Pancreas (tissue), 10 donors: Measurements from ENCODE around the gene TCP11. TPM values are rescaled to one million over a fixed set of nuclear protein-coding genes. Genes with fewer than 3 reads are reported as not detected.
"Not testable (repeated sequence)": the region's sequence is repeated elsewhere in the genome, so short reads cannot be mapped to it uniquely, and the experiment has no call there.

Experiments
- ATAC-seq, 4 donors: fragments of 200-7000 bp; cut with Tn5 transposase; one replicate each; pipeline versions ENCODE4 v1.8.0 to v1.9.1; 2020; ENCODE audit warnings: mild to moderate bottlenecking in 4 of 4, moderate library complexity in 4 of 4
- DNase-seq, 6 donors: peaks; one replicate each; pipeline ENCODE4 v3.0.0-alpha.2; 2020
- FAIRE-seq: peaks from 2 replicates; lab custom pipeline; 2012; peaks lifted over from hg19 to GRCh38; lab: Jason Lieb, UNC
- H3K27ac ChIP-seq, 4 donors: fragments of 200-600 bp; sonication (generic); 1 replicate in 3 of 4; 2 replicates in 1 of 4; pipeline versions ENCODE4 v1.5.0 to v1.8.0; 2020
- H3K27me3 ChIP-seq, 4 donors: fragments of 200-600 bp; one replicate each; pipeline ENCODE4 v1.8.0; 2021
- H3K36me3 ChIP-seq, 3 donors: fragments of 200-600 bp; sonication (generic) in 1 of 3; one replicate each; pipeline versions ENCODE4 v1.5.0 to v1.8.0; 2020 to 2021
- H3K4me1 ChIP-seq, 3 donors: fragments of 200-600 bp; one replicate each; pipeline ENCODE4 v1.8.0; 2021
- H3K4me3 ChIP-seq, 4 donors: fragments of 200-600 bp; sonication (generic) in 2 of 4; one replicate each; pipeline versions ENCODE4 v1.5.0 to v1.8.0; 2020 to 2021
- H3K9me3 ChIP-seq, 4 donors: fragments of 200-600 bp; one replicate each; pipeline ENCODE4 v1.8.0; 2021
- CTCF ChIP-seq, 4 donors: fragments of 200-600 bp; sonication (generic) in 3 of 4; IDR thresholded peaks; one replicate each; pipeline versions ENCODE4 v1.5.0 to v1.8.0; 2021; ENCODE audit warnings: antibody characterized with exemption in 4 of 4
- WGBS, 2 donors: extraction: QIAGEN DNeasy Blood & Tissue Kit; methylation state at CpG; one replicate each; pipeline ENCODE4 v1.1.7; 2013; 5-methylcytosine and 5-hydroxymethylcytosine counted together
- intact Hi-C, 3 donors: fragments of 100-400 bp; cut with DNase I; formaldehyde crosslinking; loops; one replicate each; pipeline versions ENCODE4 v1.11.1 to v1.14.2; 2022
- polyA plus RNA-seq, 2 donors: library from polyadenylated mRNA; stranded (reverse); fragments of 200-250 nt; gene quantifications; one replicate each; pipeline ENCODE4 v1.2.3, GENCODE V29; 2013
- total RNA-seq, 6 donors: library from RNA; stranded (reverse); fragmentation: NEBNext Ultra II Directional in 4 of 6; extraction: Animal tissue kit (Norgen Biotek cat#: 25700) in 4 of 6; gene quantifications; one replicate each; pipeline versions ENCODE4 v1.2.1 to v1.2.4, GENCODE V29; 2021 to 2023
- donor health status: healthy with polysubstance abuse.
- donor health status: DM: no; HTN: no; CAD: no; lungs with moderate emphysema.
- donor health status: DM: no; HTN: no; CAD: no.
- donor health status: control.
- donor health status: control.
- donor health status: Bipolar disorder and iron deficiency.
- donor health status: DM: yes; HTN: yes; CAD: no.
- donor health status: DM: no; HTN: no; CAD: no.
- donor health status: DM: no; HTN: no; CAD: no.
- donor health status: DM: yes; HTN: yes; CAD: no.

The TCP11 gene
- total and polyA plus RNA-seq, 8 donors: 0.14 to 0.34 TPM; not detected in 6

GRCh38 chr6:35108309-35108885 is 32.7 kb downstream of the TCP11 start:
- Histone ChIP-seq H3K4me1 (no peaks in the 10 kb centered on the region), H3K27me3 (no peaks in the 10 kb centered on the region), H3K27ac (no peak overlapping the region), H3K9me3 (no peaks in the 10 kb centered on the region), H3K4me3 (no peak overlapping the region), H3K36me3 (no peaks in the 10 kb centered on the region)
- FAIRE-seq: no peak
- WGBS, 2 donors: 90 to 96% methylated on average over 2 of the region's 2 CpGs
- DNase-seq: no peak
- intact Hi-C loops: no loop called here
- TF ChIP-seq CTCF (IDR thresholded peaks at IDR 0.05): no peak
- ATAC-seq: no peak

DNA sequence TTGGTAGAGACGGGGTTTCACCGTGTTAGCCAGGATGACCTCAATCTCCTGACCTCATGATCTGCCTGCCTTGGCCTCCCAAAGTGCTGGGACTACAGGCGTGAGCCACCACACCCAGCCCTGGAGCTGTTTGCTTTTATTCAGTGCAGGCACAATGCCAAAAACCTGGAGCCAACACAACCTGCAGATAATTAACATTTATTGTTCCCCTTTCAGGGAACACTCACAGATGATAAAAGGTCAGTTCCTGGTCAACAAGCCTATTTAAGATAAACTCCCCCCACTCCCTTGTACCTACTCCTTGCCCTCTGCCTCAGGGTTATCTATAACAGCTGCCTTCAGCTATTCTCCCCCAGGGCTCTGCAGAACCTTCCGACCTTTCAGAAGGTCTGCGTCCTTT is 33.4 kb downstream of the TCP11 start:
- DNase-seq, FAIRE-seq, H3K27ac ChIP-seq, ATAC-seq, H3K36me3 ChIP-seq, H3K9me3 ChIP-seq, H3K4me1 ChIP-seq, H3K27me3 ChIP-seq, intact Hi-C loops, H3K4me3 ChIP-seq: not testable (repeated sequence)
- WGBS, 2 donors: 48 to 52% methylated on average over 5 of the region's 5 CpGs

- H3K36me3 ChIP-seq, FAIRE-seq, H3K9me3 ChIP-seq, intact Hi-C loops, H3K27ac ChIP-seq, DNase-seq, ATAC-seq, H3K4me1 ChIP-seq, H3K4me3 ChIP-seq, H3K27me3 ChIP-seq: not testable (repeated sequence)
- WGBS, 2 donors: 76 to 86% methylated on average over 8 of the region's 8 CpGs
Measured at GRCh38 chr6:35107208-35107607, 33.9 kb downstream of the TCP11 start.

GRCh38 chr6:35106061-35106460 is 35.1 kb downstream of the TCP11 start:
- H3K27ac ChIP-seq, H3K4me1 ChIP-seq, intact Hi-C loops, FAIRE-seq, H3K27me3 ChIP-seq, H3K4me3 ChIP-seq, DNase-seq, H3K9me3 ChIP-seq, H3K36me3 ChIP-seq, ATAC-seq: not testable (repeated sequence)
- 74 to 76% methylated on average over 6 of the region's 6 CpGs for WGBS, 2 donors

GRCh38 chr6:35105078-35105477 is 36.1 kb downstream of the TCP11 start:
- Histone ChIP-seq H3K4me1 (no peaks in the 10 kb centered on the region), H3K27ac (no peak overlapping the region), H3K9me3 (no peaks in the 10 kb centered on the region), H3K4me3 (no peak overlapping the region), H3K27me3 (no peaks in the 10 kb centered on the region), H3K36me3 (no peaks in the 10 kb centered on the region)
- FAIRE-seq (no peak), DNase-seq (no peak), ATAC-seq (no peak)
- 94 to 96% methylated on average over 3 of the region's 3 CpGs for WGBS, 2 donors
- no peak for TF ChIP-seq CTCF (IDR thresholded peaks at IDR 0.05)
- intact Hi-C loops: no loop called here

DNA sequence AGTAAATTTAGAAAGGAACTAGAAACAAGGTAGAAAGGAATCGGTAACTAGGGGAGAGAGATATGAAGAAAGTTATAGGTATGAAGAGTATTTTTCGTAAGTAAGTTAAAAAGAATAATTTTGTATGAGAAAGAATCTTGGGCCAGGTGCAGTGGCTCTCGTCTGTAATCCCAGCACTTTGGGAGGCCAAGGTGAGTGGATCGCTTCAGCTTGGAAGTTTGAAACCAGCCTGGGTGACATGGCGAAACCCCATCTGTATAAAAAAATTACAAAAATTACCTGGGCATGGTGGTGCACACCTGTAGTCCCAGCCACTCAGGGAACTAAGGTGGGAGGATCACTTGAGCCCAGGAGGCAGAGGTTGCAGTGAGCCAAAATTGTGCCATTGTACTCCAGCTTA is 42.0 kb downstream of the TCP11 start:
- no peak for TF ChIP-seq CTCF (IDR thresholded peaks at IDR 0.05)
- H3K36me3 ChIP-seq: no peaks in the 10 kb centered on the region
- DNase-seq (no peak), FAIRE-seq (no peak), ATAC-seq (no peak)
- intact Hi-C loops: no loop called here
- H3K4me3 ChIP-seq: no peak overlapping the region
- H3K27ac ChIP-seq: no peak overlapping the region
- no peaks in the 10 kb centered on the region for H3K9me3 ChIP-seq
- H3K4me1 ChIP-seq: peaks cover 0 to 11% (median 10%) of the 10 kb centered on the region in 3 donors
- WGBS, 2 donors: 94 to 96% methylated on average over 5 of the region's 5 CpGs
- H3K27me3 ChIP-seq: no peaks in the 10 kb centered on the region
